Hindlimb muscle (tissue), 1 donor: Measurements from ENCODE around the gene ZC3H12C. TPM values are rescaled to one million over a fixed set of nuclear protein-coding genes. Genes with fewer than 3 reads are reported as not detected.

Experiments
- DNase-seq: peaks from one replicate; pipeline ENCODE4 v3.0.0-alpha.2; 2013
- polyA plus RNA-seq: library from polyadenylated mRNA; unstranded; fragments of 120-200 nt; gene quantifications from one replicate; pipeline ENCODE4 v1.2.1, GENCODE V29; 2013; ENCODE audit not compliant: insufficient read length

The ZC3H12C gene
- polyA plus RNA-seq, 1 donor, result 8.7 TPM

DNA sequence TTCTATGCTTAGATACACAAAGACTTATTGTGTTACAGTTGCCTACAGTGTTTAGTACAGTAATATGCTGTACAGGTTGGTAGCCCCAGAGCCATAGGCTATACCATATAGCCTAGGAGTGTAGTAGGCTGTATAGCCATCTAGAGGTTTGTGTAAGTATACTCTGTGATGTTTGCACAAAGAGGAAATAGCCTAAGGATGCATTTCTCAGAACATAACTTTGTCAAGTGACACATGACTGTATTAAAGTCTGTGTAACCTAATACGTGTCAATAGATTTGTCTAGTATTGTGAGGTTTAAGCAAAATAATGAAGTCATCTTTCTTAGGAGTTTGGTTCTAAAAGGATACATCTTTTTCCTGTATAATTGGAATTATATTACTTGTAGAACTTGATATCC lies 5.5 kb downstream of the ZC3H12C start:
- DNase-seq, result no peak

DNA sequence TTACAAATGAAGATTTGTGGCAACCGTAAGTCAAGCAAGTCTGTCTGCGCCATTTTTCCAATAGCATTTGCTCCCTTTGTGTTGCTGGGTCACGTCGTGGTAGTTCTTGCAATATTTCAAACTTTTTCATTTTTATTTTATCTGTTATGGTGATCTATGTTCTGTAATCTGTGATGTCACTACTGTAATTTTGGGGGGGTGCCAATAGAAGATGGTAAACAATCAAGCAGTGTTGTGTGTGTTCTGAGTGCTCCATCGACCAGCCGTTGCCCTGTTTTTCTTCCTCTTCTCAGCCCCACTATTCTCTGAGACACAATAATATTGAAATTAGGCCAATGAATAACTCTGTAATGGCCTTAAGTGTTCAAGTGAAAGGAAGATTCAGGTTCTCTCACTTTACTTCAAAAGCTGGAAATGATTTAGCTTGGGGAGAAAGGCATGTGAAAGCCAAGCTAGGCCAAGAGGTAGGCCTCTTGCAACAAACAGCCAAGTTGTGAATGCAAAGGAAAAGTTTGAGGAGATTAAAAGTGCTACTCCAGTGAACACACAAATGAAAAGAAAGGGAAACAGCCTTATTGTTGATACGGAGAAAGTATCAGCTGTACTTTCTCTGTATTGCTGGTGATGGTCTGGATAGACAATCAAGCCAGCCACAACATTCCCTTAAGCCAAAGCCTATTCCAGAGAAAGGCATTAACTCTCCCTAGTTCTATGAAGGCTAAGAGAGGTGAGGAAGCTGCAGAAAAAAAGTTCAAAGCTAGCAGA lies 7.5 kb downstream of the ZC3H12C start:
- no peak for DNase-seq

DNA sequence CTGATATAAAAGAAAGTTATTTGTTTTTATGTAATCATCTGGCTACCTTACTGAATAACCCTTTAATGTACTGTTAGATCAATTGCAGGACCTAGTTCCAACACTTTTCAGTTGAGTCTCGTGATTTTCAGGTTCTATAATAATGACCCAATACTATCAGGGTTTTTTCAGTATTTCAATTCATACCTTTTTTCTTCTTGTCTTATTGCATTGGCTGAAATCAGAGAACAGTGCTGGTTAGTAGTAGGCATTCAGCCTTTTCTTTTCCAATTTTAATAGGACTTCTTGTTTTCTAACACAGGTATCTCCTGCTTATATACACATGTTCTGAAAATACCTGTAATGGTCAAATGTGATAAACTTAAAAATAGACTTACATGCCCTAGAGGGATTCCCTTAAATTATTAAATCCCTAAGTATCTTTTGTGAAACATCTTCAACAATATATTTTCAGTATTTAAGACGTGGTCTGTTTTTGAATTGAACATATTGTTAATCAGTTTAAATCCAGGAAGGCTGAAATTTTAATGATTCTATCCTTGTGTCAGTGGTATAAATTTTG lies 13.6 kb downstream of the ZC3H12C start:
- DNase-seq, result no peak

DNA sequence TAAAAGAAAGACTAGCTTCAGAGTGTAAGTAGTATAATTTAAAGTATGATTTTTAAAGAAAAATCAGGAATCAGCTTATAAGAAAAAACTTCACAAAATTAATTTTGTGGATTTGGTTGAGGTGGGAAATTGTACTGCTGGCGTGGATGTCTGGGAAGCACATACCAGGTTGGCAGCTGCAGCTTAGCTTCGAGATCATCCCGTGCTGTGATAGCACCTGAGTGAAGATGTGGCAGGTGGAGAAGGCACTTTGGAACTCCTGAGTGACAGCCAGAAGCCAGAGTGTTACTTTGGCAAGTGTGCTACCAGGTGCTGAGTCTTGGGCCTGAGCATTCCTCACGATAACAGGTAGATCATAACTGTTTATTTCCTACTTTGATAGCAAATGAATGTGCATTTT lies 17.7 kb downstream of the ZC3H12C start:
- no peak for DNase-seq

DNA sequence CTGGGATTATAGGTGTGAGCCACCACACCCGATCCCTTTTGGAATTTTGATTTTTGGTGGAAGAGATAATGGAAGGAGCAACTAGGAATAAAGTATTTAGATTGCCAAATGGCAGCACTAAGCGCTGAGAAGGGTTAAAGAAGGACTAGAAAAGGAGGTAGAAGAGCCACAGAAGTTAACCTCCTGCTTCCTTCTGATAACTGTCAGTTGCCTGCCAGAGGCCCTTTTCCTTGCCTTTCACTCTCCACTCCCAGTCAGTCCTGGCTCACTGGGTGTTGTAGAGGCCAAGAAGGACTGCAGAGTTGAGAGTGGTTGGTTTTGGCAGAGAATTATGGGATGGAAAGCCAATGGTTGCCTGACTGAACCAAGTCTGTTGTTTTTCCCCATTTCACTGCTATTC lies 19.3 kb downstream of the ZC3H12C start:
- no peak for DNase-seq

DNA sequence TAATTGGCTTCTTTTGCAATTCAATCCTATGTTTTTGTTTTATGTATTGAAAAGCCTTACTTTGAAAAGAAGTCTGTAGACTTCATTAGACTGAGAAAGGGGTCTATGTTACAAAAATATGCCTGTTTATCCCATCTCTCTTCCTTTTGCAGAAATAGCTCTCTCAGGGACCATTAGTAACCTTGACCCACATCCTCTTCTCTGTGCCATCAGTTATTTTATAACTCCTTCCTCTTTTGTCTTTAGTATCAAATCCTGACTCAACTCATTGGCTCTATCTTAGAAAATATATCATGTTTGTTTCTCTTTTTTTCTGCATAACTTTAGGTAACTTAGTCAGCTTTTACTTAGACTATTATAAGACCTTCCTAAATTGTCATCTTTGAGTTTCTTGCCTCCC lies 20.3 kb downstream of the ZC3H12C start:
- no peak for DNase-seq

DNA sequence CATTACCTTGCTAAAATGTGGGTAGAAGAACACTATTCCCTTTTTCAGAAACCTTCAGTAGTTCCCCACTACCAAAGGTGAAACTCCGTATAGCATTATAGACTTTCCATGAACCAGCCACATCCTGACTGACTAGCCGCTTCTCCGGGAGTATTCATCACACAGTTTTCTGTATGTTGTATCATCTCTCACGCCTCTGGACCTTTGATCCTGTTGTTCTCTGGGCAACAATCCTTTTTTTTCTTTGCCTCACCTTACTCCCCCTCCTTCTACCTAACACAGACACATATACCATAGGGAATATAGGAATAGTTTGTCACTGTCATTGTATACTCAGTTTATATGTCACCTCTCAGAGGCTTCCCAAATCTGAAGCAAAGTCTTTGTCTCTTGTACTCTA lies 20.8 kb downstream of the ZC3H12C start:
- no peak for DNase-seq

DNA sequence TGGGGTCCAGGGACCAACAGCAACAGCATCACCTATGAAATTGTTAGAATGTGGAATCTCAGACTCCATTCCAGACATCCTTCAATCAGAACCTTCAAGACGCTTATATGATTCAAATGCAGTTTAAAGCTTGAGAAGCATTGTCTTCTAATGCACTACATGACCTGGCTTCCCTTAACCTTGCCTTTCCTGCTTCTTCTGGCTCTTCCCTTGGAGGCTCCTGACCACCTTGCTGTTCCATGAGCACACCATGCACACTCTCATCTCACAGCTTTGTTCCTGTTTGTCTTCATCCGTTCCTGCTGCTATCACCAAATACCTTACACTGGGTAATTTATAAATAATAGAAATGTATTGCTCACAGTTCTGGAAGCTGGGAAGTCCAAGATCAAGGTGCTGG lies 26.1 kb downstream of the ZC3H12C start:
- DNase-seq, result no peak

DNA sequence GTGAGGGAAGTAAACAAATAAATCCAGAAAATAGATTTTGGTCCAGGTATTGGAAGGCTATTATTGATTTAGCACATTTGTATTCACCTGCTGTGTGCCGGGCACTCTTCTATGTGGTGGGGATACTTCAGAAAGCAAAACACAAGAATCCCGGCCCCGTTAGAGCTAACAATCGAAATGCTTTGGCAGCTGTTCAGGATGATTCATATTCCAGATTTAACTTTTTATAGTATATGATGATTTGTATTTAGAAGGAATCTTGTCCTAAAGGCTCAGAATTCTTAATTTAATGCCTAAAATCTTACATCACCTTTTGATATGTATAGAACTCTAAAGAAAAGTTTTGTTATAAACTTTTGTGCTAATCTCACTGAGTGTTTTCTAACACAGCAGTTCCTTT lies 28.0 kb downstream of the ZC3H12C start:
- DNase-seq, result peak; percentile 61

DNA sequence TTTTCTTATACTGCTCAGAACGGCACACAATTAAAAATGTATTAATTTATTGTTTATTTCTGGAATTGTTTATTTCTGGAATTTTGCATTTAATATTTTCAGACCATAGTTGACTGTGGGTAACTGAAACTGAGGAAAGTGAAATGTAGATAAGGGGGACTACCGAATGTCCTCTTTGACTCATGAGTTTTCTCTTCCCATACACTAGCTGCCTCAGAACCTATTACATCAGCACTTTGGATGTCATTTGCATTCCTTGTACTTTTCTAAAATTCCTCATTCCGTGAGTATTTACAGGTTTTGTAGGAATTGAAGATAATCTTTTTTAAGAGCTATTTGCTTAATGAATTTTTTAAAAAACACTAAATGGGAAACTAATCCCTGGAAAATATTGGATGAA lies 29.8 kb downstream of the ZC3H12C start:
- no peak for DNase-seq

DNA sequence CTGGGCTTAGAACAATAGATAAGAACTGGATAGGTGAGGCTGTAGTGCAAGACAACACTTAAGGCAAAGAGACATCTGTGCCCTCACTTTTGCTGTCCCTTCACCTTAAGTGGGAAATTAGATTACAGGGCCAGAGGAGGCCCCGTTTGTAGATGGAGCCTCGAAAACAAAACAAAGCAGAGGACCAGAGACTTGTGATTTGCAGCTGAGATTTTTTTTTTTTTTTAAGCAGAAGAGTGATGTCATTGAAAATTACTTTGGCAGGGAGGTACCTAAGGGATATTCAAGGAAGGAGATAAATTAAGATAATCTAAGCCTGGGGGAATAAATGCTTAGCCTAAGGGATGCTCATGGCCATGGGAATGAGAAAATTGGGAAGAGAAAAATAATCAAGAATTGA lies 31.4 kb downstream of the ZC3H12C start:
- no peak for DNase-seq

DNA sequence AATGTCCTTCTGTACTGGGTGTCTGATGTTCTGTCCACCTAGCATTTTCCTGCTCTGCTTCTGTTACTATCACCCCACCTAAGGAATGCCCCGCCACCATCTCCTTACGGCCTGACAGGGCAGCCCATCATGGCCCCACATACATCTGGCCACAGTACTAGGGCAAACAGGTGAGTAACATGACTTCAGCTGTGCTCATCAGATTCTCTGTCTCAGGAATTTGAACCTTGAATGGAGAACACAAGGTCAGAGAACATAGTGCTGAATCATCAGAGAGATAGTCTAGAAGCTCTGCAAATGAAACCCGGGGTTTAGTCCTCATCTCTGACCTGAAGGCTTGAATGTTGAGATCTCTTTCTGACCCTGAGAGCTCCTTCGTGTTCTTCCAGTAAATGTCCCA lies 32.4 kb downstream of the ZC3H12C start:
- no peak for DNase-seq

DNA sequence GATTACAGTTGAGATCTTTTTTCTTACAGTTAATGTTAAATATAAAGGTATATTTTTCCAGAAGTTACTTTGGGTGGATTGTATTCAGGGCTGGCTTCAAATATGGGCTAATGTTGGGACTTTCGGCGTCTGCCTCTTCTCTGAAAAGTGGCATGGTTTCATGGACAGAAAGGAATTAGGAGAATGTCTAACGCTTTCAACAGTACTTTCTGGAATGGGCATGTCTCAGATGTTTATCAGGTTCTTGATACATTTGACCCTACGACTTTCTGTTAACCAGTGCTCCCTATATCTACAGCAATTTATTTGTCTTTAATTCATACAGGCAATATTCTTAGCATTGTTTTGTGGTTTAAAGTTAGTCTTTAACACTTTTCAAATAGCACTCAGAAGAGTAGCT lies 33.7 kb downstream of the ZC3H12C start:
- no peak for DNase-seq

DNA sequence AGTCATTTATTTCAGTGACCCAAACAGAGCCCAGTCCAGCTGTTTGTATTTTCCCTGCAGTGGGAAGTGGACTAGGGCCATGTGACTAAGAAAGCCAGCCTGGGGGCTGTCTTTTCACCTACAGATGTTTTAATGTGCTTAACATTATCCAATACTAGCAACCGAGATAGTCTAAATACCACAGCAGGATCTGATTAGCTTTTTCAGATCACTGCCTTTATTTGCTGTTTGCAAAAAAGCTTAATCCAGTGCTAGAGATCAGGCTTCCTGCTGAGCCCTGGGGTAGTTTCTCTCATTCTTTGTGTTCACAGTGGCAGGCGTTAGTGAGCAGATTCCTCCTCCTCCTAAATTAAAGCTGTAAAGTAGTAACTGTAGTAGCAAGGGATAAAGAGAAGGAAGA lies 35.0 kb downstream of the ZC3H12C start:
- DNase-seq, result no peak

DNA sequence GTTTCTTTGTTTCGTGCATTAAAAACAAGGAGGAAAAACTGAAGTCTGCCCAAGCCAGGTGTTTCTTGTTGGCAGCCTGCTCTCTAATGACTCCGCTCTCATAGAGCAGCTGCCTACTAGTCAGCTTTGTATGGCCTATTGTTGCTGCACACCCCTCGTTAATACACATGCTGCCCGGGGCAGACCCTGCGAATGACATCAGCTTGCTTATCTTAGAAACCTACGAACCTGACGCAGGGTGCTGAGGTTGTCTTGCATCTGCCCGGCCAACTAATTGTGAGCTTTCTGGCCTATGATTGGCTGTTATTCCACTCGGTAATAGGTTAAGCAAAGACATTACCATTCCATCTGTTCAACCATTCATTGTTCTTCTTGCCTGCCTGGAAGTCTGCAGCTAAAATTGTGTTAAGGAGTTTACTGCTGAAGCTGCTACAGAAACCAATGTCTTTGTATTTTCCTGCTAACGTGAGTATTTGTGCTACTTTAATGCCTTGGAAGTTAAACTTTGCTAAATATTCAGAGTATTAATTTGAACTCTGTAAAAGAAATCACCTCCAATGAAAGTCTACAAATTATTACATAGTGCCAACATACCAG lies 37.5 kb downstream of the ZC3H12C start:
- no peak for DNase-seq

DNA sequence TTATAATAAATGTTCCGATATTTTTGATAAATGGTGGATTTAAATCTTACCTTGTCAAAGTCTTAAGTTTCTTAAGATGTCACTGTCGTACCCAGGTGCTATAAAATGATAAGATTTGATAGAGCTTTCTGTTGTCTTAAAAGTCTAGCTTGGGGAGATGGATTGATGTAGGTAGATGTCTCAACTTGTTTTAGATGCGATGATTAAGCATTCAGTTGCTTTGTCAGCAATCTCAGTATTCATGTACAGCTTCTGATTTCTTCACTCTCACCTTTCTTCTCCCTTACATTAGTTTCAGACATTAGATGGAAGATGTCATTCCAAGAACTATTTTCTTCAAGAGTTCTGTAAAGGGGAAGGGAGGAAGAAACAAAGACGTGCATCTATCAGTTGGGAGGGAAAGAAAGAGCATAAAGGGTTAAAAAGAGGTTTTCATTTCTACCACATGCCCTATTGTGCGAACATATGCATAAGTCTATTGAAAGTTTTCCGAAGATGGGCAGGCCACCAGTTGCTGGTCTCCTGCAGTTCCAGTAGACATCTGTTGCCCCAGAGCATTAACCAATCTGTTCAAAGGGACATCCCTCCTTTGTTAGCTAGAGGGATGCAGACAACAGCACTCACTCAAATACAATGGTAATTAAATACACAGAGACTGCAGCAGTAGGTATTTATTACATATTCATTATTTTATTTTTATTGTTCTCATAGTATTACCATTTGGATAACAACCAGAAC lies 38.4 kb downstream of the ZC3H12C start:
- no peak for DNase-seq

DNA sequence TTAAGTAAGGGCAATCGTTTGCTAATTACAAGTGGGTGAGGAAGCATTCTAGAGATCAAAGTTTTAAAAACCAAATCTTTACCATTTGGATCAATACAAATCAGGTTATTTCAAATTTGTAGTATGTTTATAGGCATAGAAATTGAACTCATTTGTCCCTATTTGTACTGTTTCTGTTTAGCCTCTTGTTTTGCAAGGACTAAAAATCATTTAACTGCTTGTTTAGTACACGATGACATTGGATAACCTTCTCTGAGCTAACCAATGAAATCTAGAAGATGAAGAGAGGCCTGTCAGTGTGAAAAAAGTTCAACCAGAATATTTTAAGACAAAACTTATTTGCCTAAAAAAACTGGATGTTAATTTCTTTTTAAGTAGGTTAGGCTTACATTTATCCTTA lies 40.0 kb downstream of the ZC3H12C start:
- no peak for DNase-seq

DNA sequence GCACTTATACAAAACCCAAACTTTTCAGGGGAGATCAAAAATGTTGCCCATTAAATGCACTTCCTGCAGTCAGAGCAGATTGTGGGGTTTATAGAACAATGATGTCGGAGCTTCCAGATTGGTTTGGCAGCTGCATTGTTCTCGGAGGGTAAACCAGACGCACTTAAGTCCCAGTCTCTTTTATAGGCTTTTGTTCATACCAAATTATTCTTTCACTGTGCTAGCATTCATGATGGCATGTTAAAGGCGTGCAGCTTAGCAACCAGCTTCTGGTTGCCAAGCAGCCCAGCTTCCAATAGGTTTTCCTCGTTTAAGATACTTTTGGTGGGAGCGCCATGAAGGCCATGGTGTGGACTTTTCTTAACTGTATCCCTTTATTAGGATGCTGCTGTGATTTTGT lies 40.9 kb downstream of the ZC3H12C start:
- DNase-seq, result no peak

DNA sequence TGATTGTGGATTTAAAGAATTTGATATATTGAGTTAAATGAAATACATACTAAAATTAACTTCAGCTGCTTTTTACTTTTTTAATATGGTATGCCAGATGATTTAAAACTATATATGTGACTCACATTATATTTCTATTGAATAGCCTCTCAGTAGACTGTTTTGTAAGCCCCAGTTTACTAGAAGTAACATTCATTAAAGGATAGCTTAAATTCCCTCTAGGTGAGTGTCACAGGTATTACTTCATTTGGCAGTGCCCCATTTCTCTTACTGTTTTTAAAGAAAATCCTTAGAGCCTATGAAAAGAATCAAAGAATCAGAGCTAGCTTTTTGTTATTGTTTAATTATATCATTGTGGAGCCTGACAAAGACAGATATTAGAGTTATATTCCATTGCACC lies 48.6 kb downstream of the ZC3H12C start:
- no peak for DNase-seq

DNA sequence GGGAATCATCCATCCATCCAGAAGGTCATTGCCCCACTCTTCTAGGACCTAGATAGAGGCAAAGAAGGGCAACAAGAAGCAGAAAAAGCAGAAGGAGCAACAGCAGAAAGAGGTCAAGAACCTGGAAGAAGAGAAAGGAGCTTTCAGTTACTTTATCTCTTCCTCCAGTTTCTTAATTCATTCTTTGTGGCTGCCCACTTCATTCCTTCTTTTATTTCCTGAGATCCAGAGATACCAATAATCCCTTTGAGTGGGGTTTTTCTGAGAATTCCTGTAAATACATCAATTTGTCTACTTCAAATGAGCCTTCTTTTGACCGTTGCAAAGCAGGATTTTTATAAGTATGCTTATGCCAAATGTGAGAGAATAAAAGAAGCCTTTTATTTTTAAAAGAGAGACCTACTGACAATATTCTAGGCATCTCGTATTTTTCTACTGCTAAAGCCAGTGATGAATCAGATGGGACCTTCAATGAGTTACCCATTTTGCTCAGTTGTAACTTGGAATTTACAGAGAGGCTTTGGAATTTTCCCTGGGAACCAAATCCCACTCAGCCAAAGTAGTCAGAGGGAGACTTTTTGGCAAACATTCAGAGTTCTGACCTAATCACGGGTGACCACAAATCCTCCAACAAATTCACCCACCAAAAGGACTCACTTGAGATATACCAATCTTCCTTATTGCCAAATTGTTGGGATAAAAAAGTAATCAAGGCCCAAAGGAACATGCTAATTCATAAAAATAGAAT lies 54.9 kb downstream of the ZC3H12C start:
- no peak for DNase-seq

DNA sequence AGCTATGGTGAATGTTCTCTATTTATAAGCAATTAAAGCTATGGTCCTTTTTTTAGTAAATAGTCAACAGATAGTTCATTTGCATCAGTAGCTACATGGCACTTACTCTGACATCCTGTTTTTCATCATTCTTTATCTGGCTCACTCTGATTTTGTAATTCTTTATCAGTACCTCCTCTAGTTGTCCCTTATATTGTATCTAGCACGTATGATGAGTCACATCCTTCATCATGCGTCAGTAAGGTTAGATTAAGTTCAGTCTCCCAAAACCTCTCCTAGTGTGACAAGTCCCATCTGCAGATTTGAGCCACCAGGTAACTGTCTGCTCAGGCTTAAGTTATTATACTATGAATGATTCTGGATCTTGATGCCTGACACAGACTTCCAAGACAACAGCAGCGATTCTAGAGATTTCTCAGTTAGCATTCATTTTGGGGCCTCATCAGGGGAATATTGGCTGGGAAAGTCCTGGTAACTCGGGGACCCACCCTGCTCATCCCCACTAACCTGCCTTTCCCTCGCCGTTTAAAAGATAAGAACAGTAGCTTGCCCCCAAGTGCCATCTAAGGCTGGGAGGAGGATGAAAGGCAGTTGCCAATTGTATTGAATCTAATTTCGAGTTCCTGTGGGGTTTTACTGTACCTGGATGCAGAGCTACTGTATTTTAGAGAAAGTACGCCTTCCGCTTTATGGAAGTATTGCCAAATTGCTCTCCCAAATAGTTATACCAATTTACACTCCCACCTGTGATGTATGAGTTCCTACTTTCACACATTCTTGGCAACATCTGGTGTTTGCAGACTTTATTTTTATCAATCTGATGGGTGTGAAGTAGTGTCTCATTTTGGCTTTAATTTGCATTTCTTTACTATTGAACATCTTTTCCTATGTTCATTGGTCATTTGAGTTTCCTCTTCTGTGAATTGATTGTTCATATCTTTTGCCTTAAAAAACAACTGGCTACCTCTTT lies 55.9 kb downstream of the ZC3H12C start:
- DNase-seq, result no peak

DNA sequence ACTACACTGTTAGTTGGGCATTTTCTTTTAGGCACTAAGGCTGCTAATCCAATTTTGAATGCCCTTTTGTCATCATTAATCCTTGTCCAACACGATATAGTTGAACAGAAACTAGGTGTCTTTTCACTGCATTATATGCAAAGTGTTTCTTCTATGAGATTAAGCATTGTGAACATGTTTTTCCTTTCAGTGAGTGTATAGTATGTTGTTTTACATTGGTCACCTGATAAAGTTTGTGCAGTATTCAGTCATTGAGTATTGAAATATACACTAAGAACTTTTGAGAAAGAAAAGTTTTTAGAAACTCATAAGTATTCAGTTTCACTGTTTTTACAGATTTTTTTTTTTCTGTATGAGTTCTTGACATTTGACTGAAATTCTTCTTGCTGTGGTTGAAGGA lies 59.0 kb downstream of the ZC3H12C start:
- no peak for DNase-seq
